HG02763 (cell line): ENCODE measurements around the gene HDHD5.

Experiments used
- ATAC-seq: cut with Tn5 transposase; IDR thresholded peaks from one replicate; pipeline ENCODE4 v1.9.1; 2021; ENCODE audit warnings: mild to moderate bottlenecking, moderate library complexity; ENCODE audit not compliant: unreplicated experiment

Gene HDHD5

DNA sequence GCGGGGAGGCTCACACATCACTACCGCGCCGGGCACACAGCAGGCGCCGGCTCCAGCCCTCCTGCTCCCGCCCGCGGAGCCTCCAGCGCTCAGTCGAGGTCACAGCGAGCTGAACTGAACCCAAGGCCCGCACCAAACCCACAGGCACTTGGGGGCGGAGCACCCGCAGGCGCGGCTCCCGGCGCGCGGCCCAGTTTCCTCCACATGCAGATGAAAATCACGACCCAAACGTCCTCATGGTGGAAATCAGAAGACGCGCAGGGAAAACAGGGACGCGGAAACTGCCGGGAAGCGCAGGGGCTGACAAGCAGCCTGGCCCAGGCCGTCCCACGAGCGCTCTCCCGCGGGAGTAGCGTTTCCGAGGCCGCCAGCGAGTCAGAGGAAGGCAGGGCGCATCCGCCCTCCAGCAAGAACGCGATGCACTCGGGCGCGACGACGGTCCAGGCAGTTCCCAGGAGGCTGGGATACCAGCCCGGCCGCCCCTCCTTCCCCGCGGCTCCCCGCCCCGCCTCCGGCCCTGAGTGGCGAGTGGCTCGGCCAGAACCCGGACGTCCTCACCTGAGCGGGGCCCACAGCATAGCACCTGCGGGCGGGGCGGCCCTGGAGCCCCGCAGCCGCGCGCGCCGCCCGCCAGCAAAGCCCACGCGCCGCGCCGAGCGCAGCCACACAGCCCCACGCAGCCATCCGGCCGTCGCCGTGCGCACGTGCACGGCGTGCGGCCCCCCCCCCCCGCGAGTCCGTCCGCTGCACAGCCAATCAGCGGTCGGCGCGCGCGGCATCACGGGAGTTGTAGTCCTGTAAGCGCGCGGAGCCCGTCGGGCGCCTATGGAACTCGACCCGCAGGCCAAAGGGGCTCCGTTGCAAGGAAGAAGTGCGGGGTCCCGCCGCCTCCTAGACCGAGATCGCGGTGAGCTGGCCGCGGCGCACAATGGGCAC is at the start of gene HDHD5:
Gene HDHD5, minus strand, starts transcription at position 710 of the 936 bp plus-strand sequence. Its CDS starts 26 bp downstream, at position 684.
- peak; percentile 77 for ATAC-seq

DNA sequence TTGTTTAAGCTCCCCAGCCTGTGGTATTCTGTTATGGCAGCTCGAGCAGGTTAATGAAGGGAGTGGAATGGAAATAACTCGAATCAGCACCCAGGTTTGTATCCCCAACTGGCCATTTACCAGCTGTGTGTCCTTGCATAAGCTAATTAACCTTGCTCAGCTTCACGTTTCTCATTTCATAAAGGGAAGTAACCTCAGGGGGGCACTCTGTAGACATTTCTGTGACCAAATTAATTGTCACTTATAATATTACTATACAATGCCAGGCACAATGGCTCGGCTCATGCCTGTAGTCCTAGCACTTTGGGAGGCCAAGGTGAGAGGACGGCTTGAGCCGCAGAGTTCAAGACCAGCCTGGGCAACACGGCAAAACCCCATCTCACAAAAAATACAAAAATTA is 46.4 kb upstream of the HDHD5 start:
- ATAC-seq, result no peak

DNA sequence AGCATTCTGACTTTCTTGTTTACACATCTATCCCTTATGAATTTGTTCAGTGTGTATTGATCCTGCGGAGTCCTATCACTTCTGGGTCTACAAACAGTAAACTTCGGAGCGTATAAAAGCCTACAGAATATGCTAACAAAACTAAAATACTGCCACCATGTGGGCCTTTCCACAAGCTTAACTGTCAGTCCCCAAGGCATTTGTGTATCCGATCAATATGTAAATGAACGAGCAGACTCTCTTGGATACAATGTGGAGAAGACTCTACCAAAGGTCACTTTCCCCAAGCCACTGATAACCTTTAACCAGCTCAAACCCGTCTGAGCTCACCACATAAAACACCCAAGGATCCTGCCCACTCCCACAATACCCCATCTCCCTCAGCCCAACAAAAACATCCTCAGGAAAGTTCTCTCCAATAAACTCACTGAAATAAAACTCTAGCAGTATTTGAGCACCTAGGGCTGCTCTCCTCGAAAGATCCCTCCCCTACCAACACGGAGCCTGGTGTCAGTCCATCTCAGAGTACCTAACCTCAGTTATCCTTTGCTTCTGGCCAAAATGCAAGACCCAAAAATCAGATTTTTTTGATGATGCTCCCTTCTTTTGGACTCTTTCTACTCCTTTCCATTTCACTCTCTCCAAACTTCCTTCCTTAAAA is 42.3 kb upstream of the HDHD5 start:
- no peak for ATAC-seq

DNA sequence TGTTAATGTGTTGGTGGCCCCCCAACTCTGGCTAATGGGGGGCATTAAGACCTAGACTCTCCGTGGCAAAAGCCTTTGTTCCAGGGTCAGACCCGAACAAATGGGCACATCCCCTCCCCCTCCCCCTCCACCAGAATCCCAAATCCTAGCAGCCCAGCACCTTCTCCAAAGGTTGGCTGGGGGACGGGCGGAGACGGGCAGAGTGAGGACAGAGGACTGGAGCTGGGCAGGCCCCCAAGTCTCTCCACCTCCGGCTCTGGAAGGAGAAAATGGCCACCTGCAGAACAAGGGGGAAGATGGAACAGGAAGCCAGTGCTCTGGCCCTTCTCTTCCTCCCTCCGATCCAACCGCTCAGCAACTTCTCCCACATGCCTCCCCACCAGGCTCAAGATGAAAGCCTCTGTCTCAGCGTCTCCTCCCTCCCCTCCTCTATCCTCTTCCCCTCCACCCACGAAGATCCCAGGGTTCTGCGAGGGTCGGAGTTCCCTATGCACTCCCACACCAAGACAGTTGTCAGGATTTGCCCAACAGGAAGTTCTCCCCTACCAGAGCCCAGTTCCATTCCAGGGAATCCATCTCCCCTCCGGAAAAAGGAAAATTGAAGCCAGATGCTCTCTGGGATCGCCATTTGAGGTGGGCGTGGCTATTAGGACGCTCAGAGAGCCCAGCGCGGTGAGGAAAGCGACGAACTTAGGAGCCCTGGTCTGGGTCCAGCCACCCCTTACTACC is 40.1 kb upstream of the HDHD5 start:
- no peak for ATAC-seq

DNA sequence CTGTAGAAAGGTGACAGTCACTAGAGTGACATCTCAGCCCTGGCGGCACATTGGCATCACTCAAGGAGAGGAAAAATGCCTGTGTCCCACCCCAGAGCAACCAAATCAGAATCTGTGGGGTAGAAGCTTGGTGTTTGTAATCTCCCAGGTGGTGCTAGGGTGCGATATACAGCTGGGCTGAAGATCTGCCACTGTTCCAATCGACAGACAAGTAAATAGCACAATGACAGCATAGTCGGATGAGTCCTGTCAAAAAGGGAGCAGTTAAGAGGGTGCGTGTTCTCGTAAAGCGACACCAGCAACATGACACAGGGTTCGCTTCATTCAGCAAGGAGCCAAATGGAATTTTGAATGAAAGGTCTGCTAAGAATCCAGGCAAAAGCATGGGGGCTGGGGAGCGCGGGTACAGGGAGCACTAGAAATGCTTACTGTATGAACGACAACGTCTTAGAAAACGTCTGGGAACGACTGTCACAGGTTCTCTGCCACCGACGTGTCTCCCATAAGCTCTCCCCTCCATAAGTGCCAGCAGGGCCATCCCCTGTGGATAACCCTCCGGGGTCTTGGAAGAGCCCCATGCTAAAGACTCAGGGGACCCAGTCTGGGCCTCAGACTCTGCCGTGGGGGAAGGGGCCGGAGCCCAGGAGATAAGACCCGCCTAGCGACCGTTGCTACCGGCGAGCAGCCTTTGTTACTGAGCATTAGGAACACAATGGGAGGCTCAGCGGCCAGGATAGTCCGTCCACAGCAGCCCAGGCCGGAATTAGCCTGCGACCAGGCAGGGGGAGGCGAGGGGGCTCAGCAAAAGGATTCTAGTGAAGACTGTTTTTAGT is 39.3 kb upstream of the HDHD5 start:
- ATAC-seq, result no peak

DNA sequence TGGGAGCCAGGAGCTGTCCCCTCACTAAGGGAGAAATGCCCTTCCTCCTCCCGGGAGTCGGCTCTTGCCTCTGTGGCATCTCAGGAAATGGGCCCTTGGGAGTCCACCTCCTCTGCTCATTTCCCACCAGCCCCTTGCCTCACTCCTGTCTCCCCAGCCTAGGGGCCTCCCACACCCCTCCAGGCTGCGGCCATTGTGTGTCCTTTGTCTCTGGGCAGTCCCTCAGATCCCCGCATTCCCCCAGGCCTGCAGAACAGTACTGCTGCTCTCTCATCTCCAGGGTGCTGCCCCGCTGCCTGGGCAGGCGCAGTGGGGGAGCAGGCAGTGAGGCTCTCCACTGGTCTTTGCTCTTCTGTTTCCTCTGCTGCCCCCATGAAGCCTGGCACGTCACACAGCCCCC is 35.1 kb upstream of the HDHD5 start:
- no peak for ATAC-seq

DNA sequence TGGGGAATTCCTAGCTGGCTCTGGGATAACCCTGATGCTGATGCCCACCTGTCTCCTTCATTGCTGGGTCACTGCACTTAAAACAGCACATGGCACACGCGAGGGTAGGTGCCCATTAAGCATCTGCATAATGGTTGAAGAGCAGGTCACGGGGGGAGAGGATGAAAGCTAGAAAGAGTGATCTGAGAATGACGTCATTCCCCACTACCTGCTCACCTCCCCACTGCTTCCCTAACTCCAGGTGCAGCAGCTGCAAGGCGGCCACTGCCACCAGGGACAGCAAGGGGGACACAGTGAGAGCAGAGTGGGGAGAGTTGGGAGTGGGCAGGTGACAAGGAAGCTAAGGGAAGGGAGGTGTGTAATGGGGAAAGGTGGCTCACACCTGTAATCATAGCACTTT is 33.1 kb upstream of the HDHD5 start:
- no peak for ATAC-seq

DNA sequence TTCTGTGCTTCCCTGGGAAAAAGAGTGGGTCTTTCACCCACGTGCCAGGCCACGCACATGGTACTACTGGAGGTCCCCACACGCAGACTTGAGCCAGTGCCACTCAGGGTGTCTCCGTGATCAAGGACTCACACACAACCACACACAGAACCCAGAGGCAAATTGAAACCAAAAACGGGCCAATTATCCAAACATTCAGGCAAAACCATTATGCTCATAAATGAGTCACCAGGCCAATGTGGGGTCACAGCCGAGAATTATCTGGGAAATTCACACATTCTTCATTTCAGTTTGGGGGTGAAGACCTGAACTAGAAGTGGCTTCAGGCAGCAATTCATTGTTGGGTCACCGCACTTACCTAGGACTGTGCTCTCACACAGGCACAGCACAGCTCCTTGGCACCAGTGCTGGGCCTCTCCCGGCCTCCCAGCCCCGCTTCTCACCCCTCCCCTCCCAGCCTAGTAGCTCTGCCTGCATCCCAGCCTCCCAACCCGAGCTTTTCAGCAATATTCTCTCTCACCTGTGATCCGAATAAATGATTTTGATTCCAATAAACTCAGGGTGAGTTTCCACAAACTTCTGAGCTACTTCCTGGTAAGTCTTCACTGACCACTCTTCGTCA is 32.2 kb upstream of the HDHD5 start:
- ATAC-seq, result no peak

- ATAC-seq, result no peak
Observed at GRCh38 chr22:17190702-17191101, 31.6 kb upstream of the HDHD5 start.

GRCh38 chr22:17176715-17177114 is 17.6 kb upstream of the HDHD5 start:
- ATAC-seq, result no peak

GRCh38 chr22:17172029-17172833 is 13.2 kb upstream of the HDHD5 start:
- no peak for ATAC-seq

DNA sequence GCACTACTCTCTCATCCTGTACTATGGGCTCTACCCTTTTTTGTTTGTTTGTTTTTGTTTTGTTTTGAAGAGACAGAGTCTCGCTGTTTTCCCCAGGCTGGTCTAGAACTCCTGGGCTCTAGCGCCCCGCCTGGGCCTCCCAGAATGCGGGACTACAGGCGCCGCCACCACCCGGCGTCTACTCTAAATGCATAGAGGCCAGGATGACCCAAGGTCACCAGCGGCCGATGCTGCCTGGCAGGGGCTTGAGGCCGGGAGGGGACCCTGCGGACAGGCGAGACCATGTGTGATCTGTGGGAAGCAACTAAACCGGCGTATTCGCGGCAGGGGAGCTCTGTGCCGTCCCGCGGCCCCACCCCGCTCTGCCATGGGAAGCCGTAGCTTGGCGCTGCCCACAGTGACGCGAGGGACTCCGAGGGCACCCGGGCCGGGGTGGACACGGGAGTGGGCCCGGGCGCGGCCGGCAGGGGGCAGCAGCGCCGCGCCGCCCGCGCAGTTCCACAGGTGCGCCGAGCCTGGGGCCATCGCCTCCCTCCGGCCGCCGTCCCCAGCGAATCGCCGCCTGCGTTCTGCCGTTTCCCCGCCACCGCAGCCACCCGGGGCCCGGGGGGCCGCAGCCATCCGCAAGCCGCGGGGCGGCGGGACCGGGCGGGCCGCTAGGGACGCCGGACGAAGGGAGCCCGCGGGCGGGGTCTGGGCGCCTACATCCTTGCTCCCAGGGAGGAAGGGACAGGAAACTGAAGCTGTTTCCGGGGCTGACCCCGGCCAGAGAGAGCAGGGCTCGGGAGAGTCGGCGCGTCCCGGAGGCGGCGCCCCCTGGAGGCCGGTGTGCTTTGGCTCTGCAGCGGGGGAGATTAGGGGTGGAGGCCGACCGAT is 12.3 kb upstream of the HDHD5 start:
- ATAC-seq, result peak; percentile 90

DNA sequence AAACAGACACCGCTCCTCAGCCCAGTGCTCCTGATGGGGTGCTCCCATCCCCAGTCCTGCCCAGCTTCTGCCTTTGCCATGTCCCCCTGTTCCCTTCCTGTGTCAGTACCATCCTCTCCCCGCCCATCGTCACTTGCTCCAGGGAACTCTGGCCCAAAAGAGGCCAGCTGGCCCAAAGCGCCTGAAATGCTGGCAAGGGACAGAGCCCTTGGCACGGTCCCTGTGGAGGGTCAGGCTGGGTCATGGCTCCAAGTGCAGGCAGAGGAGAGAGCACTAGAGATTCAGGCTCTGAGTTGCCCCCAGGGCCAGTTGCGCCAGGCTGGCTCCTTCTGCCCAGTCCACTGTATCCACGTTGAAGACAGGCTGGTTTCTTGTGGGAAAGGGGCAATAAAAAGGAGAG is 8.4 kb upstream of the HDHD5 start:
- ATAC-seq, result no peak

GRCh38 chr22:17164392-17165024 is 5.4 kb upstream of the HDHD5 start:
- ATAC-seq, result no peak

DNA sequence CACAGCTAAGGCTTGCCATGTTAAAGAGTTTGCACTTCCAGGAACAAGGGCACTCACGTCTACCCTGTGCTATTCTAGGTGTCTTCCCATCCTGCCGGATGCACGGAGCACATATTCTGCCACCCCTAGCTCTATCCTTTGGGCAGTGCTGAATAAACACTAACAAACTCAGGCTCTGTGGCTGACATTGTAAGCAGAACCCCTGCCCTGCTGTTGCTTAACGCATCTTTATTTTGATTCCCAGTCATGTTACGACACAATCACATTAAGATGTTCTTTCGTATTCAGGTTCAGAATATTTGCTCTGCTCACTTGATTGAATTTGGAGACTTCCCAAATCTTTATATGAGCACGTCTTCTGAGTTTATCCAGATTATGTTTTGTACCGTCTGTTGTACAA is 3.7 kb upstream of the HDHD5 start:
- ATAC-seq, result no peak

DNA sequence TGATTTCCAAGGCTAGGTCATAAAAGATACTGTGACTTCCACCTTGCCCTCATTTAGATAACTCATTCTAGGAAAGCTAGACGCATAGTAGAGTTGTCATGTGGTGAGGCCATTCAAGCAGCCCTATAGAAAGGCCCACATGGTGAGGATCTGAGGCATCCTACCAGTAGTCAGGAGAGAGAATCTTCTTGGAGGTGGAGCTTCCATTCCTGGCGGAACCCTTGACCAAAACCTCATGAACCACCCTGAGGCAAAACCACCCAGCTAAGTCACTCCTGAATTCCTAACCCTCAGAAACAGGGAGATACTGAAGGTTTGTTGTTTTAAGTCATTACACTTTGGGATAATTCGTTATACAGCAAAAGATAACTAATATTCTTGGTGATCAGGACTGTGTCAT is 2.9 kb upstream of the HDHD5 start:
- ATAC-seq, result no peak

- ATAC-seq, result peak; percentile 24
Observed at GRCh38 chr22:17159504-17159951, 451 bp upstream of the HDHD5 start.

DNA sequence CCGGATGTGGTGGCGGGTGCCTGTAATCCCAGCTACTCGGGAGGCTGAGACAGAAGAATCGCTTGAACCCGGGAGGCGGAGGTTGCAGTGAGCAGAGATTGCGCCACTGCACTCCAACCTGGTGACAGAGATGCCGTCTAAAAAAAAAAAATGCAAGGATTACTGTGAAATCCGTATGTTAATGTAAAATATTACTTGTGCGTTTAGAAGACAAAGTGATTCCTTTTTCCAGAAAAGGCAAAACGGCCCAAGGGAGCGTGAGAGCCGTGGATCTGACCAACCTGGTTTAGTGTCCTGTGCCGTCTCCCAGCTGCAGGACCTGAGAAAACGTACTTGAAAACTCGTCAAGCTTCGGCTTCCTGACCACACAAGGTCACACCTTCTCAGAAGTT is 905 bp downstream of the HDHD5 start:
- no peak for ATAC-seq
